BLaER1 treated with 17β-estradiol and CSF1 and Interleukin-3, amounts not matched to agents 10 nM and 100 nM (cell line): ENCODE measurements around the gene GRM4.

Source experiments
- H3K27ac ChIP-seq, 11 experiments: shearing (Covaris generic); formaldehyde crosslinking; 2 replicates each; pipeline ENCODE4 v1.8.1; 2022
- H3K27me3 ChIP-seq, 11 experiments: shearing (Covaris generic); formaldehyde crosslinking; 2 replicates each; pipeline ENCODE4 v1.8.1; 2022
- H3K36me3 ChIP-seq, 11 experiments: shearing (Covaris generic); formaldehyde crosslinking; 2 replicates each; pipeline ENCODE4 v1.8.1; 2022
- H3K4me1 ChIP-seq, 10 experiments: shearing (Covaris generic); formaldehyde crosslinking; 2 replicates each; pipeline ENCODE4 v1.8.1; 2022
- H3K4me2 ChIP-seq, 11 experiments: shearing (Covaris generic); formaldehyde crosslinking; 2 replicates each; pipeline ENCODE4 v1.8.1; 2022
- H3K4me3 ChIP-seq, 10 experiments: shearing (Covaris generic); formaldehyde crosslinking; 2 replicates each; pipeline ENCODE4 v1.8.1; 2022
- H3K9ac ChIP-seq, 11 experiments: shearing (Covaris generic); formaldehyde crosslinking; 2 replicates each; pipeline ENCODE4 v1.8.1; 2022
- H3K9me3 ChIP-seq, 11 experiments: shearing (Covaris generic); formaldehyde crosslinking; replicated peaks in 1 of 11; 2 replicates each; pipeline ENCODE4 v1.8.1; 2022
- H4K20me1 ChIP-seq, 11 experiments: shearing (Covaris generic); formaldehyde crosslinking; 2 replicates each; pipeline ENCODE4 v1.8.1; 2022
- Cebpa-rat ChIP-seq, 11 experiments: shearing (Covaris generic); IDR thresholded peaks; 2 replicates each; pipeline ENCODE4 v1.8.1; 2022

Gene GRM4

DNA sequence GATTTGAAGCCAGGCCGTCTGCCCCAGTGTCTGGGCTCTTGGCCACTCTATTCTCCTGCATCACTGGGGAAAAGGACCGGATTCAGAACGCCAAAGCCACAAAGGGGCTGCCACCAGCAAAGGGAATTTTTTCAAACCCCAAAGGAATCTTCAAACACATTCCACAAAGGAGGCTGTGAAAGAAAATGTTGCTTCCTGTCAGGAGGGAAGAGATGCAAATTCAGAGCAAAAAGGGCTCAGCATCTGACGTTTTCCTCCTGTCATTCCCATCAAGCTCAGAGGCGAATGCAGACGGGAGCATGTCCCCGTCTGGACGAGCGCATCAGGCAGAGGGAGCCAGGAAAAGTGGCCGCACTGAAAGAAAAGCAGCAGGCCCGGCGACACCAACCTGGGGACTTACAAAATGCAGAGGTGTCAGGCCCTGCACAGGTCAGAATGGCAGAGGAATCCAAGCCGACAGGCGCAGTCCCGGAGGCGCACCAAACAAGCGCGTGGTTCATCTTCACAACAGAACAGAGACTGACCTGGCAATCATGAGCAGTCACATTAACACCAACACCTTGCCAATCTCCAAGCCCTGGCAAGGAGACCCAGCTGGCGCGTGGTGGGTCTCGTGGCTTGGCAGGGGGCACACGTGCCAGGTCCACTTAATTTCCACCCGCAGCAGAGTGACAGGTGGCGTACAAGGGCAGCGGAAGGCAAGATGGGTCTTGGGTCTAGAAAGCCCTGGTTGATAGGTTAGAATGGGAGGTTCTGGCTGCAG lies 62.8 kb downstream of the GRM4 start:
- Histone ChIP-seq H3K9ac (peak overlapping the region in 2 of 11 experiments; percentile 41 to 57; a peak in 1 of 22 replicates), H3K27me3 (0 out of 22 replicates have a peak, but pooled peaks cover 0 to 6% (median 0%) of the 10 kb centered on the region in 11 experiments), H3K9me3 (no peaks in the 10 kb centered on the region), H3K27ac (no peak overlapping the region), H4K20me1 (peaks cover 0 to 37% (median 5%) of the 10 kb centered on the region in 11 experiments; a peak in 12 of 22 replicates), H3K4me1 (peaks cover 16 to 45% (median 38%) of the 10 kb centered on the region in 10 experiments; a peak in 19 of 20 replicates), H3K36me3 (no peaks in the 10 kb centered on the region), H3K4me2 (peak overlapping the region in 8 of 11 experiments; percentile 62 to 92 (median 76); a peak in 15 of 22 replicates), H3K4me3 (no peak overlapping the region)
- TF ChIP-seq Cebpa-rat (IDR thresholded peaks at IDR 0.05), result no peak

DNA sequence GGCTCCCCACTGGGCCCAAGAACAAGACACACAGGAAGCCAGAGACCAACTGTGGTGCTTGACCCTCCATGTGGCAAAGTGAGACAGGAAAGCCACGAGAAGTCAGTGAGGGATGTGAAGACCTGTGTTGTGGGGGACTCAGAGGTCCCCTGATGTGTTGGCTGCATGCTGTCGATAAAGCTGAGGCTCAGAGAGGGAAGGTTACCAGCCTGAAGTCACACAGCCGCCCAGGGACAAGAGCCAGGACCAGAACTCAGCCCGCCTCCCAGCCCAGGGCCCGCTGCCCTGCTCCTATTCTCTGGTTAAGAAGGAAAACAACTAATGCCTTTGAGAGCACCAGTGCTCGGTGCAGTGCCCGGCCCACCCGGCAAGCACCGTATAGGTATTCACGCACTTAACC lies 63.5 kb downstream of the GRM4 start:
- H3K4me3 ChIP-seq, result no peak overlapping the region
- peaks cover 16 to 45% (median 38%) of the 10 kb centered on the region in 10 experiments; a peak in 19 of 20 replicates for H3K4me1 ChIP-seq
- no peaks in the 10 kb centered on the region for H3K9me3 ChIP-seq
- H3K36me3 ChIP-seq, result no peaks in the 10 kb centered on the region
- no peak overlapping the region for H3K27ac ChIP-seq
- 0 out of 22 replicates have a peak, but pooled peaks cover 0 to 6% (median 0%) of the 10 kb centered on the region in 11 experiments for H3K27me3 ChIP-seq
- H3K9ac ChIP-seq, result peak overlapping the region in 2 of 11 experiments; percentile 55 to 57; a peak in 2 of 22 replicates
- peaks cover 0 to 37% (median 5%) of the 10 kb centered on the region in 11 experiments; a peak in 12 of 22 replicates for H4K20me1 ChIP-seq
- TF ChIP-seq Cebpa-rat (IDR thresholded peaks at IDR 0.05), result no peak
- peak overlapping the region in 9 of 11 experiments; percentile 43 to 92 (median 75); a peak in 17 of 22 replicates for H3K4me2 ChIP-seq

DNA sequence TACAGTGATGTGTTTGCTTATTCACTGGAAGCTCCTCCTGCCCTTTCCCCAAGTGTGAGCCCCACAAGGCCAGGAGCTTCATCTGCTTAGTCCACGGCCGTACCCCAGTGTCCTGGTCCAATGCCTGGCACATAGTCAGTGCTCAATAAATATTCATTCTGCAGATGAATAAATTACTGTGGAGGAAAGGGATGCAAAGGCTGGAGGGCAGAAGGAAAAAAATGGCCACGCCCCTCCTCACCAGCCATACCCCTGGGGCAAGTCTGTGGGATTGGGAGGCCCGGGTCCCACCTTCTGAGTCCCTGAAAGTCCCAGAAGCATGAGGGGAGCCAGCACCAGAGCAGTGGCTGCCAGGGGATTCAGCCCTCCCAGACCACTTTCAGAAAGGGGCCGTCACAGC lies 65.5 kb downstream of the GRM4 start:
- Histone ChIP-seq H3K27me3 (0 out of 22 replicates have a peak, but pooled peaks cover 0 to 6% (median 0%) of the 10 kb centered on the region in 11 experiments), H4K20me1 (peaks cover 0 to 37% (median 5%) of the 10 kb centered on the region in 11 experiments; a peak in 12 of 22 replicates), H3K9me3 (no peaks in the 10 kb centered on the region), H3K4me3 (no peak overlapping the region), H3K4me1 (peaks cover 16 to 53% (median 43%) of the 10 kb centered on the region in 10 experiments; a peak in 19 of 20 replicates), H3K36me3 (no peaks in the 10 kb centered on the region), H3K27ac (no peak overlapping the region), H3K4me2 (peak overlapping the region in 10 of 11 experiments; percentile 38 to 92 (median 73); a peak in 18 of 22 replicates), H3K9ac (no peak overlapping the region)
- TF ChIP-seq Cebpa-rat (IDR thresholded peaks at IDR 0.05), result no peak

DNA sequence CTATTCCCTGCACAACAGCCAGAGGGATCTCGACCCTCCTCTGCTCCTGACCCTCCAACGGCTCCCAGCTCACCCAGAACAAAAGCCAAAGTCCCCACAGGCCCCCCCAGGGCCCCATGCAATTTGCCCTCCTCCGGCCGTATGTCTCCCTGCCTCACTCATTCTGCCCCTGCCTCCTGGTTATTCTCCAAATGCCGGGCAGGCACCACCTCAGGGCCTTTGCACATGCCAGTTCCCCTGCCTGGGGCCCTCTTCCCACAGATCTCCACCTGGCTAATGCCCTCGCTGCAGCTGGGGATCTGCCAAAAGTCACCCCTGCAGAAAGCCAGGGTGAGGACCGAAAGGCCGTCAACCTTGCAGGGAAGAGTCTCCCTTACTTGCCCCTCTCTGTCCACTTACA lies 66.0 kb downstream of the GRM4 start:
- H3K9me3 ChIP-seq, result no peaks in the 10 kb centered on the region
- TF ChIP-seq Cebpa-rat (IDR thresholded peaks at IDR 0.05), result no peak
- 0 out of 22 replicates have a peak, but pooled peaks cover 0 to 6% (median 0%) of the 10 kb centered on the region in 11 experiments for H3K27me3 ChIP-seq
- H3K4me1 ChIP-seq, result peaks cover 16 to 53% (median 43%) of the 10 kb centered on the region in 10 experiments; a peak in 19 of 20 replicates
- H3K9ac ChIP-seq, result no peak overlapping the region
- H3K27ac ChIP-seq, result no peak overlapping the region
- peaks cover 0 to 37% (median 5%) of the 10 kb centered on the region in 11 experiments; a peak in 11 of 22 replicates for H4K20me1 ChIP-seq
- H3K4me2 ChIP-seq, result peak overlapping the region in 7 of 11 experiments; percentile 67 to 92 (median 76); a peak in 7 of 22 replicates
- H3K36me3 ChIP-seq, result no peaks in the 10 kb centered on the region
- no peak overlapping the region for H3K4me3 ChIP-seq

DNA sequence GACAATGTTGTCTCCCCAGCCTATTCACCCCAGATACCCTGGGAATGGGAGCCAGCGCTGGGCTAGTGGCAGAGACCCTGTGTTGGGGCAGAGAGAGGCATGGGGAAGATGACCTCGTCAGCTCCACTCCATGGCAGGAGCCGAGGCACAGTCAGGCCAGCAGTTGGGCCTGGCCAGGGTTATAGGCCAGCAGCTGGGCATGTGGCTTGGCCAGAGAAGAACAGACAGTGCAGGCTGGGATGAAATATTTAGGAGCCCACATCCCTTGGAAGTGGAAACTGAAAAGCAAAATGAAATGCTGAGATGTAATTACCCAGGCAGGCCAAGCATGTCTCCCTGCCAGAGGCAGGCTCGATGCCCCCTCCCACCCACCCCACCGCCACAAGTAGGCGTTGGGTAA lies 70.0 kb downstream of the GRM4 start:
- Histone ChIP-seq H3K9ac (no peak overlapping the region), H3K27ac (no peak overlapping the region), H3K4me1 (peaks cover 5 to 21% (median 14%) of the 10 kb centered on the region in 10 experiments; a peak in 19 of 20 replicates), H3K4me3 (no peak overlapping the region), H3K4me2 (no peak overlapping the region), H3K36me3 (no peaks in the 10 kb centered on the region), H4K20me1 (peaks cover 0 to 14% (median 1%) of the 10 kb centered on the region in 11 experiments; a peak in 7 of 22 replicates), H3K9me3 (peaks cover 0 to 17% (median 9%) of the 10 kb centered on the region in 11 experiments; a peak in 9 of 22 replicates), H3K27me3 (0 out of 22 replicates have a peak, but pooled peaks cover 0 to 6% (median 0%) of the 10 kb centered on the region in 11 experiments)
- TF ChIP-seq Cebpa-rat (IDR thresholded peaks at IDR 0.05), result no peak

DNA sequence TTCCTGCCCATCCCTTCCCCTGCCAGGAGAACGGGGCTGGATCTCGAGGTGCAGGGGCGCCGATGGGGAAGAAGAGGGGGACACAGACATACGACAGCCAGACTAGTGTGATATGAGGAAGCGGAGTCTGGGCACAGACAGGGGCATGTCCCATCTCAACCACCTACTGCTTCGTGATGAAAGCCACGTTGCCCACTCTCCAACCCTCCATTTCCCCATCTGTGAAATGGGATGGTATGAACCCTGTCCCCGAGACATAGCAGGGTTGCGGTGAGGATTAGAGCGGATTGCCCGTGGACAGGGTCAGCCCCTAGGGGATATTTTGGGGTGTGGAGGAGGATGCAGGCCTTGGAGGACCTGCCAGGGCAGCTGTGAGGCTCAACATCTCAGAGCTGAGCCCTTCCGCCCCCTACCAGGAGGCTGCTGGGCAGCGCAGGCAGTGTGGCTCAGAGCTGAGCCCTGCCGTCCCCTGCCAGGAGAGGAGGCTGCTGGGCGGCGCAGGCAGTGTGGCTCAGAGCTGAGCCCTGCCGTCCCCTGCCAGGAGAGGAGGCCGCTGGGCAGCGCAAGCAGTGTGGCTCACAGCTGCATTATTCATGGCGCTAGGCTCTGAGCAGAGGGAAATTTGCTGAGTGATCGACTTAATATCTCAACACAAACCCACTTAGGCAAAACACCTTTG lies 71.7 kb downstream of the GRM4 start:
- no peak overlapping the region for H3K27ac ChIP-seq
- H3K4me3 ChIP-seq, result no peak overlapping the region
- peaks cover 0 to 18% (median 14%) of the 10 kb centered on the region in 10 experiments; a peak in 12 of 20 replicates for H3K4me1 ChIP-seq
- H3K9me3 ChIP-seq, result peaks cover 0 to 17% (median 9%) of the 10 kb centered on the region in 11 experiments; a peak in 9 of 22 replicates
- TF ChIP-seq Cebpa-rat (IDR thresholded peaks at IDR 0.05), result no peak
- H3K27me3 ChIP-seq, result 0 out of 22 replicates have a peak, but pooled peaks cover 0 to 5% (median 0%) of the 10 kb centered on the region in 11 experiments
- no peaks in the 10 kb centered on the region for H3K36me3 ChIP-seq
- H3K9ac ChIP-seq, result no peak overlapping the region
- H4K20me1 ChIP-seq, result peaks cover 0 to 6% (median 0%) of the 10 kb centered on the region in 11 experiments; a peak in 2 of 22 replicates
- H3K4me2 ChIP-seq, result no peak overlapping the region

DNA sequence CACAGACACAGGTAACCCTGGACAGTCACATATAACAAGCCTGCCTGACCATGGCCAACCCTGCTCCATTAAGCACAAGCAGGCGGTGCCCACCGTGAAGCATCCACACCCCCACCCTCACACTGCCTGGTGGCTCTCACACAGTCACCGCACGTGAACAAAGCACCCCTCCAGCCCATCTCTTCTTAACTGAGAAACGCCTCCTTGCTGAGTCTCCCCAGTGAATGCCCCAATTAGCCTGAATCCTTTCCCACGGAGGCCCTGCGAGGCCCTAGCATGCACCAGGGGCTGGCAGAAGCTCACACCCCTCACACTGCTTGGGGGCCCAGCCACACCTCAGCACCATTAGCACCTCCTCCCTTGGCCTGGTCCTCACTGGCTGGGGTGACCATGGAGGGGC lies 72.3 kb downstream of the GRM4 start:
- Histone ChIP-seq H3K9me3 (peaks cover 0 to 17% (median 9%) of the 10 kb centered on the region in 11 experiments; a peak in 9 of 22 replicates), H3K4me3 (no peak overlapping the region), H3K4me1 (peaks cover 0 to 24% (median 17%) of the 10 kb centered on the region in 10 experiments; a peak in 12 of 20 replicates), H3K27me3 (no peaks in the 10 kb centered on the region), H3K27ac (no peak overlapping the region), H3K9ac (no peak overlapping the region), H3K4me2 (no peak overlapping the region), H3K36me3 (no peaks in the 10 kb centered on the region), H4K20me1 (peaks cover 0 to 3% (median 0%) of the 10 kb centered on the region in 11 experiments; a peak in 2 of 22 replicates)
- no peak for TF ChIP-seq Cebpa-rat (IDR thresholded peaks at IDR 0.05)

DNA sequence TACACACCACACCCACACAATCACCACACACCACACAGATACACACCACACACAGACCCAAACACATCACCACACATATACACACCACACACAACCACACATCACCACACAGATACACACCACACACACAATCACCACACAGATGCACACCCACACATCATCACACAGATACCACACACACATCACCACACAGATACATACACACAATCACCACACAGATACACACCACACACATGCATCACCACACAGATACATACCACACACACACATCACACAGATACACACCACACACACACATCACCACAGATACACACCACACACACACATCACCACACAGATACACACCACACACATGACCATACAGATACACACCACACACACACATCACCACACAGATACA lies 73.2 kb downstream of the GRM4 start:
- Histone ChIP-seq H3K4me1 (peaks cover 0 to 26% (median 17%) of the 10 kb centered on the region in 10 experiments; a peak in 13 of 20 replicates), H3K9me3 (peaks cover 0 to 17% (median 9%) of the 10 kb centered on the region in 11 experiments; a peak in 9 of 22 replicates), H3K4me2 (no peak overlapping the region)

More for the DNA sequence above, 73.2 kb downstream of the GRM4 start:
- no peak overlapping the region for H3K27ac ChIP-seq
- peaks cover 0 to 9% (median 0%) of the 10 kb centered on the region in 11 experiments; a peak in 4 of 22 replicates for H4K20me1 ChIP-seq
- no peak overlapping the region for H3K4me3 ChIP-seq
- no peak for TF ChIP-seq Cebpa-rat (IDR thresholded peaks at IDR 0.05)
- H3K9ac ChIP-seq, result no peak overlapping the region
- H3K27me3 ChIP-seq, result no peaks in the 10 kb centered on the region
- no peaks in the 10 kb centered on the region for H3K36me3 ChIP-seq
